PC-3 (cell line): Measurements from ENCODE around the gene LMBRD1. TPM values are rescaled to one million over a fixed set of nuclear protein-coding genes. Genes with fewer than 3 reads are reported as not detected.

Experiments used
- ATAC-seq: fragments of 200-7000 bp; cut with Tn5 transposase; 2 replicates; pipeline ENCODE4 v1.9.1; 2020; ENCODE audit warnings: mild to moderate bottlenecking, moderate library complexity
- BruUV-seq: library from RNA; stranded (reverse); fragments of 400-500 nt; replicated peaks from 2 replicates; lab custom pipeline; 2021; lab: Mats Ljungman, UMichigan
- CTCF ChIA-PET: fragments of 300-600 bp; sonication (Branson Sonifier 250); formaldehyde crosslinking; loops from one replicate; lab custom pipeline; 2022; ENCODE audit warnings: antibody characterized with exemption; lab: Charles Lee
- POLR2A ChIA-PET: fragments of 300-600 bp; sonication (Branson Sonifier 250); formaldehyde crosslinking; loops from one replicate; lab custom pipeline; 2022; ENCODE audit warnings: antibody characterized with exemption; ENCODE audit not compliant: unreplicated experiment; lab: Charles Lee
- DNase-seq: peaks from one replicate; pipeline ENCODE4 v3.0.0-alpha.2; 2015
- H2AFZ ChIP-seq: fragments of 300-600 bp; sonication (generic); 2 replicates; pipeline ENCODE4 v1.6.0; 2016; ENCODE audit warnings: antibody characterized with exemption, low read length
- H3F3A ChIP-seq: fragments of 300-600 bp; sonication (generic); one replicate; pipeline ENCODE4 v1.6.0; 2017; ENCODE audit warnings: antibody characterized with exemption, low read length, control low read depth, mild to moderate bottlenecking; ENCODE audit not compliant: unreplicated experiment
- H3K27ac ChIP-seq: fragments of 300-600 bp; sonication (generic); 2 replicates; pipeline ENCODE4 v1.5.1; 2016; ENCODE audit warnings: mild to moderate bottlenecking, low read length
- H3K27me3 ChIP-seq: fragments of 300-600 bp; sonication (generic); 2 replicates; pipeline ENCODE4 v1.6.1; 2016; ENCODE audit warnings: low read length, mixed read lengths
- H3K36me3 ChIP-seq: fragments of 300-600 bp; sonication (generic); 2 replicates; pipeline ENCODE4 v1.6.1; 2016; ENCODE audit warnings: low read depth, mixed run types, low read length, mixed read lengths
- H3K4me1 ChIP-seq: fragments of 300-600 bp; sonication (generic); 2 replicates; pipeline ENCODE4 v1.5.1; 2016; ENCODE audit warnings: low read length; ENCODE audit not compliant: insufficient read depth
- H3K4me2 ChIP-seq: fragments of 300-600 bp; sonication (generic); 2 replicates; pipeline ENCODE4 v1.6.0; 2016; ENCODE audit warnings: low read length
- H3K4me3 ChIP-seq: fragments of 300-600 bp; sonication (generic); 2 replicates; pipeline ENCODE4 v1.5.1; 2016; ENCODE audit warnings: mild to moderate bottlenecking, low read length, mixed read lengths
- H3K79me2 ChIP-seq: fragments of 300-600 bp; sonication (generic); 2 replicates; pipeline ENCODE4 v1.6.1; 2017; ENCODE audit warnings: low read length, mixed read lengths
- H3K9ac ChIP-seq: fragments of 300-600 bp; sonication (generic); 2 replicates; pipeline ENCODE4 v1.6.0; 2016; ENCODE audit warnings: mild to moderate bottlenecking, low read length
- H3K9me2 ChIP-seq: fragments of 300-600 bp; sonication (generic); replicated peaks from 2 replicates; pipeline ENCODE4 v1.6.1; 2016; ENCODE audit warnings: mixed run types, low read length, mixed read lengths
- H3K9me3 ChIP-seq: fragments of 300-600 bp; sonication (generic); 2 replicates; pipeline ENCODE4 v1.6.1; 2016; ENCODE audit warnings: low read length, mixed read lengths
- H4K20me1 ChIP-seq: fragments of 300-600 bp; sonication (generic); 2 replicates; pipeline ENCODE4 v1.6.1; 2016; ENCODE audit warnings: low read length, mixed read lengths
- CTCF ChIP-seq: fragments of 300-600 bp; sonication (generic); conservative IDR thresholded peaks from 2 replicates; pipeline ENCODE4 v1.5.1; 2017; ENCODE audit warnings: antibody characterized with exemption, low read depth, mild to moderate bottlenecking, low read length
- EZH2 ChIP-seq: fragments of 300-600 bp; sonication (generic); IDR thresholded peaks from one replicate; pipeline ENCODE4 v1.6.1; 2017; ENCODE audit warnings: antibody characterized with exemption, mild to moderate bottlenecking, low read length; ENCODE audit not compliant: unreplicated experiment
- EZH2phosphoT487 ChIP-seq: fragments of 300-600 bp; sonication (generic); IDR thresholded peaks from 2 replicates; pipeline ENCODE4 v1.6.1; 2018; ENCODE audit warnings: mild to moderate bottlenecking, antibody characterized with exemption, low read length, borderline replicate concordance
- intact Hi-C: fragments of 100-400 bp; cut with micrococcal nuclease; formaldehyde crosslinking; loops from 2 replicates; pipeline ENCODE4 v1.9.0; 2023
- total RNA-seq: library from RNA; depleted of rRNA; stranded (reverse); fragments of >200 nt; gene quantifications from 2 replicates; pipeline ENCODE4 v1.2.3, GENCODE V29; 2014

LMBRD1 gene
- total RNA-seq, 1 experiment from 2014 or later, result 5.4 TPM

DNA sequence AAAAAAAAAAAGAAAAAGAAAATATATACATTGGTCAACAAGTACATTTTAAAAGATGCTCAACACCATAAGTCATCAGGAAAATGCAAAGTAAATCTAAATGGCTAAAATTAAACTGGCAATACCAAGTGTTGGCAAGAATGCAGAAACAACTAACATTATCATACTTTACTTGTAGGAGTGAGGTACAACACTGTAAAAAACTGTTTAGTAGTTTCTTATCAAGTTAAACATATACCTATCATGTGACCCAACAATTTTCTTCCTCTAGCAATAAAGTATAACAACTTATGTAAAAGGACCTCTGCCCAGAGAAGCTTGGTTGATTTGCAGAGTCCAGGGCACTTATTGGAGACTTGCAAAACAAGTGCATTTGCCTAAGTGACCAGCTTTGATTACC lies 40.4 kb downstream of the LMBRD1 start:
- ChIA-PET CTCF (no interaction called here), POLR2A (no interaction called here)
- intact Hi-C loops, result no loop called here
- Histone ChIP-seq H3F3A (no peaks in the 10 kb centered on the region), H3K4me3 (no peak overlapping the region), H2AFZ (no peak overlapping the region), H3K27ac (no peak overlapping the region), H3K9ac (no peak overlapping the region), H3K9me3 (no peaks in the 10 kb centered on the region), H3K4me2 (no peak overlapping the region), H3K4me1 (no peaks in the 10 kb centered on the region), H3K27me3 (no peaks in the 10 kb centered on the region), H3K36me3 (no peaks in the 10 kb centered on the region), H4K20me1 (no peaks in the 10 kb centered on the region), H3K79me2 (no peaks in the 10 kb centered on the region), H3K9me2 (no peaks in the 10 kb centered on the region)
- ATAC-seq (no peak), DNase-seq (no peak)
- no peak for TF ChIP-seq EZH2
- no peak for TF ChIP-seq CTCF
- TF ChIP-seq EZH2phosphoT487, result no peak
- no TSS peak for BruUV-seq

GRCh38 chr6:69735027-69735426 lies 61.8 kb downstream of the LMBRD1 start:
- no peak overlapping the region for H3K9ac ChIP-seq
- no peak overlapping the region for H3K4me2 ChIP-seq
- no peaks in the 10 kb centered on the region for H3K36me3 ChIP-seq
- no peaks in the 10 kb centered on the region for H3K27me3 ChIP-seq
- ChIA-PET POLR2A (no interaction called here), CTCF (interaction anchor here (0.6 to 0.7 kb wide), 2 partner anchors 61 to 221 kb away, joined by 5 to 8 read pairs; no protein-coding TSS in a partner anchor)
- ATAC-seq (peak; percentile 67), DNase-seq (peak; percentile 2)
- no peak overlapping the region for H3K4me3 ChIP-seq
- no peaks in the 10 kb centered on the region for H3K9me2 ChIP-seq
- no peak overlapping the region for H2AFZ ChIP-seq
- no peaks in the 10 kb centered on the region for H3K9me3 ChIP-seq
- no peaks in the 10 kb centered on the region for H3K4me1 ChIP-seq
- no TSS peak for BruUV-seq
- no peaks in the 10 kb centered on the region for H3K79me2 ChIP-seq
- no peak overlapping the region for H3K27ac ChIP-seq
- H3F3A ChIP-seq, result no peaks in the 10 kb centered on the region
- intact Hi-C loops, result loop anchor here (10.0 kb wide), 1 partner anchor 130 kb away; the partner anchor contains the start of gene COL19A1
- H4K20me1 ChIP-seq, result no peaks in the 10 kb centered on the region
- TF ChIP-seq EZH2phosphoT487 (no peak), CTCF (no peak), EZH2 (no peak)

DNA sequence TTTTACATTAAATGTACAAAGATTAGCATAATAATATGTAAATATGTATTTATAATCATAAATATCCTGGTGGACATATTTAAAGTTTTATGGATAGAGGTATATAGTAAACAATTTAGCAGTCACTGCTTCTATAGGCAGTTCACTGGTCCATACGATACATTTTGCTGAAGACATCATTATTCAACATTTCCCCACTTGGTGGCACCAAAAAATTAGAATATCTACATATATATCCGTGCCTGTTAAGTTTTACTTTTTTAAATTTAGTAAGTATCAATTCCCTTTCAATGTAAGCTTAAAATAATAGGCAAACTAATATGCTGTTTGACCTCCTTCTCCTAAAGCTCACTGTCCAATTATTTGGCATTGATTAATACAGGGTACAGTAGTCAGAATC lies 64.2 kb downstream of the LMBRD1 start:
- Histone ChIP-seq H3K36me3 (no peaks in the 10 kb centered on the region), H3K9me3 (no peaks in the 10 kb centered on the region), H3K79me2 (no peaks in the 10 kb centered on the region), H3K9me2 (no peaks in the 10 kb centered on the region), H3K4me2 (no peak overlapping the region), H2AFZ (no peak overlapping the region), H3K4me3 (no peak overlapping the region), H4K20me1 (no peaks in the 10 kb centered on the region), H3K9ac (no peak overlapping the region), H3K27ac (no peak overlapping the region), H3K27me3 (no peaks in the 10 kb centered on the region), H3F3A (no peaks in the 10 kb centered on the region), H3K4me1 (no peaks in the 10 kb centered on the region)
- ATAC-seq (peak; percentile 42), DNase-seq (peak; percentile 38)
- TF ChIP-seq EZH2 (no peak), CTCF (peak; percentile 46; the same call in 1 of the 2 replicates)
- intact Hi-C loops, result loop anchor here (1.0 to 10.0 kb wide), 5 partner anchors 35 to 376 kb away; partner anchors contain the start of genes COL19A1 and LMBRD1
- ChIA-PET CTCF (interaction anchor here (0.6 kb wide), 1 partner anchor 318 kb away, joined by 4 read pairs; no protein-coding TSS in a partner anchor), POLR2A (no interaction called here)
- no TSS peak for BruUV-seq
